Osteocyte (in vitro differentiated cells): ENCODE data around the gene KRT80. TPM values are rescaled to one million over a fixed set of nuclear protein-coding genes. Genes with fewer than 3 reads are reported as not detected.

ENCODE experiments used
- DNase-seq: peaks from one replicate; pipeline ENCODE4 v3.0.0; 2021; ENCODE audit warnings: mixed read lengths; ENCODE audit not compliant: unreplicated experiment; ENCODE audit errors: extremely low spot score
- H3K27ac Mint-ChIP-seq: one replicate; pipeline ENCODE4 v1.8.0; 2021; ENCODE audit warnings: mild to moderate bottlenecking, mixed read lengths; ENCODE audit not compliant: unreplicated experiment
- H3K27me3 Mint-ChIP-seq: one replicate; pipeline ENCODE4 v1.8.0; 2021; ENCODE audit warnings: mixed read lengths; ENCODE audit not compliant: unreplicated experiment
- H3K36me3 Mint-ChIP-seq: one replicate; pipeline ENCODE4 v1.8.0; 2021; ENCODE audit warnings: mixed read lengths; ENCODE audit not compliant: unreplicated experiment
- H3K4me1 Mint-ChIP-seq: one replicate; pipeline ENCODE4 v1.8.0; 2021; ENCODE audit warnings: mixed read lengths; ENCODE audit not compliant: unreplicated experiment
- H3K4me3 Mint-ChIP-seq: one replicate; pipeline ENCODE4 v1.8.0; 2021; ENCODE audit warnings: mild to moderate bottlenecking, moderate library complexity, mixed read lengths; ENCODE audit not compliant: unreplicated experiment
- H3K9me3 Mint-ChIP-seq: one replicate; pipeline ENCODE4 v1.8.0; 2021; ENCODE audit warnings: mixed read lengths; ENCODE audit not compliant: unreplicated experiment
- total RNA-seq: library from RNA; stranded (reverse); gene quantifications from 2 replicates; pipeline ENCODE4 v1.2.1, GENCODE V29; 2021
- TF ChIP-seq, protein P1 (sequence below): fragments of 200-600 bp; sonication (generic); IDR thresholded peaks from 2 replicates; pipeline ENCODE4 v1.5.0; 2021; ENCODE audit warnings: antibody characterized with exemption, mild to moderate bottlenecking, moderate library complexity

The KRT80 gene
- total RNA-seq, 1 donor from 2014 or later = 9.9 TPM

DNA sequence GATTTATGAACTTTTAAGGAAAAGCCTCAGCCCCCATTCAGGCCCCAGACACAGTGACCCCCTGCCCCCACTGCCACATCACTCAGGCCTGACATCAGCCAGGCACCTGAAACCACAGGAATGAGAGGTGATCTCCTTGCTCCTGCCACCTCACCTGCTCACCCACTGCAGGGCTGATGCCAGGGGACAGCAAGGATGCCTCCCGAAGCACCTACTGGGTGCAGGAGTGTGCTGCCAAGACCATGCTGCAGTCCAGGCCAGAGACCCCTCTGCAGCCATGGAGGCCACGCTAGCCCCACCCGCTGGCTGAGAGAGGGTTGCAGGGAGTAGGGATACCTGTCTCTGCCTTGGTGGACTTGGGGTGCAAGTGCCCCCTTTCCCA lies 22.6 kb upstream of the KRT80 start:
- no peak overlapping the region for H3K27ac Mint-ChIP-seq

DNA sequence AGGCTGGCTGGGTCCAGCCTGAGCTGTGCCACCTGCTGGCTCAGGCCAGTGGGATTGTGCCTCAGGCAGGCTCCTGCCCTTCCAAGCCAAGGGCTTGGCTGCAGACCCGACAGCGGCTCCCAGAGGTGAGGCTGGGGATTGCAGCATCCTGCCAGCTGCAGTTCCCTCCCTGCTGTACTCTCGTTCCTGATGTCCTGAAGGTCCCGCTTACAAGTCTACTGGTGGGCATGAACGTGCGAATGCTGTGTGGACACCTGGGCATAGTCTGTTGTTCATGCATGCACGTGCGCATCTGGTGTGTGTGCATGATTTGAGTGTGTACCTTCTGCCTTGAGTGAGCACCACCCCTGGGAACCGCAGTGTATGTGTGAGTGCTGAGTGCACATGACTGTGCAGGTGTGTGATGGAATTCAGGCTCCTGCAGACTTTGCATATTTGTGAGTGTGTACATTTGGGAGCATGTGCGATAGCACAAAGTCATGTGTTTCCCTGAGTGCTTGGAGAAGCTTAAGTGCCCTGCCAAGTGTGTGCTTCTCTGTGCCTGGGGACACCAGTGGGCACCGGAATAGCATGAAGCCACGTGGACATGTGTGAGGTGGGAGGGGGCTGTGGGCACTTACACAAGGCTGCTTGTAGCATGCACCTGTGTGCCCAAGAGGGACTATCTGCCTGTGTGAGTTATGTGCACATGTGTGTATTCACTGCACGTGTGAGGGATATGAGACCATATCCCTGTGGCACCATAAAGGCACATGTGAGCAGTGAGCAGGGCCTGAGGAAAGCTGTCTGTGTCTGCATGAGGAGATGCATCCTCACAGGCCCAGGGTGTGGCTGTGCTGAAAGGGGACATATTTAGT lies 22.0 kb upstream of the KRT80 start:
- H3K27me3 Mint-ChIP-seq = no peaks in the 10 kb centered on the region
- TF ChIP-seq, protein P1, sequence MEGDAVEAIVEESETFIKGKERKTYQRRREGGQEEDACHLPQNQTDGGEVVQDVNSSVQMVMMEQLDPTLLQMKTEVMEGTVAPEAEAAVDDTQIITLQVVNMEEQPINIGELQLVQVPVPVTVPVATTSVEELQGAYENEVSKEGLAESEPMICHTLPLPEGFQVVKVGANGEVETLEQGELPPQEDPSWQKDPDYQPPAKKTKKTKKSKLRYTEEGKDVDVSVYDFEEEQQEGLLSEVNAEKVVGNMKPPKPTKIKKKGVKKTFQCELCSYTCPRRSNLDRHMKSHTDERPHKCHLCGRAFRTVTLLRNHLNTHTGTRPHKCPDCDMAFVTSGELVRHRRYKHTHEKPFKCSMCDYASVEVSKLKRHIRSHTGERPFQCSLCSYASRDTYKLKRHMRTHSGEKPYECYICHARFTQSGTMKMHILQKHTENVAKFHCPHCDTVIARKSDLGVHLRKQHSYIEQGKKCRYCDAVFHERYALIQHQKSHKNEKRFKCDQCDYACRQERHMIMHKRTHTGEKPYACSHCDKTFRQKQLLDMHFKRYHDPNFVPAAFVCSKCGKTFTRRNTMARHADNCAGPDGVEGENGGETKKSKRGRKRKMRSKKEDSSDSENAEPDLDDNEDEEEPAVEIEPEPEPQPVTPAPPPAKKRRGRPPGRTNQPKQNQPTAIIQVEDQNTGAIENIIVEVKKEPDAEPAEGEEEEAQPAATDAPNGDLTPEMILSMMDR = peak; percentile 92
- H3K4me1 Mint-ChIP-seq = peaks cover 44% of the 10 kb centered on the region
- H3K4me3 Mint-ChIP-seq = no peak overlapping the region
- H3K36me3 Mint-ChIP-seq = no peaks in the 10 kb centered on the region
- no peak overlapping the region for H3K27ac Mint-ChIP-seq
- DNase-seq = peak; percentile 94
- H3K9me3 Mint-ChIP-seq = no peaks in the 10 kb centered on the region

More for the DNA sequence above, 22.6 kb upstream of the KRT80 start:
- H3K4me1 Mint-ChIP-seq = peaks cover 44% of the 10 kb centered on the region
- no peaks in the 10 kb centered on the region for H3K36me3 Mint-ChIP-seq
- no peak for DNase-seq
- no peak overlapping the region for H3K4me3 Mint-ChIP-seq
- H3K27me3 Mint-ChIP-seq = no peaks in the 10 kb centered on the region
- TF ChIP-seq, protein P1 = no peak
- no peaks in the 10 kb centered on the region for H3K9me3 Mint-ChIP-seq

DNA sequence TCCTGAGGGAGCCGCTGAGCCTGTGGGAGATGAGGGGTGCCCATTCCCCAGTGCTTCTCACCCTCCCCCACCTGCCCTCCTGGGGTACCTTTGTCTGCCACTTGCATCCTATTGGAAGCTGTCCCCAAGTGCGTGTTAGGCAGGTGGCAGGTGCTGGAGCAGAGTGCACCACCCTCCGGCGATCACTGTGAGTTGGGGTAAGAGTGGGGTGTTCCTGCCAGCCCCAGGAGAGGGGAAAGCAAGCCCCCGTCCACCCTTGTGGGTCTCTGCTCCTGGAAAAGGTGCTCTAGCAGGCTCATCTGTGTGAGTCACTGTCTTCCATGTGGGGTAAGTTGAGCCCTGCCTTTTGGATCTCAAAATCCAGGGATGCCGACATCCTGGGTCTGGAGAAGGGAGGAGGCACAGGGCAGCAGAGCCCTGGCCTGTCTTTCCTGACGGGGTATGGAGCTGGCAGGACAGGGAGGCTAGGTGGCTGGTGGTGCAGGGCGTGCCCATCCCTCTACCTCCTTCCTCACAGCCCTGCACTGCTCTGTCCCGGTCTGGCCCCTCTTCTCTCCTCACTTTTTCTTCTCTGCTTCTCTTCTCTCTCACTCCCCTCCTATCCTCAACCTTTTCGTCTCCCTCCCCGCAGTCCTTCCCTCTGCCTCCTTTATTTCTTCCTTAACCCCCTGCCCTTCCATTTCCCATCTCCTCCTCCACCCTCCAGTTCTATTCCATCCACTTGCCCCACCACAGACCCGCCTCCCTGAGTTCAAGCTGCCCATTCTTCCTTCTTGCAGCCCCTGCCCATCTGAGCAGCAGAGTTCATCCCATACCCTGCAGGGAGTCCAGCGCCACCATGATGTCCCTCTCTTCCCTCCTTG lies 21.1 kb upstream of the KRT80 start:
- DNase-seq = no peak
- H3K27me3 Mint-ChIP-seq = no peaks in the 10 kb centered on the region

DNA sequence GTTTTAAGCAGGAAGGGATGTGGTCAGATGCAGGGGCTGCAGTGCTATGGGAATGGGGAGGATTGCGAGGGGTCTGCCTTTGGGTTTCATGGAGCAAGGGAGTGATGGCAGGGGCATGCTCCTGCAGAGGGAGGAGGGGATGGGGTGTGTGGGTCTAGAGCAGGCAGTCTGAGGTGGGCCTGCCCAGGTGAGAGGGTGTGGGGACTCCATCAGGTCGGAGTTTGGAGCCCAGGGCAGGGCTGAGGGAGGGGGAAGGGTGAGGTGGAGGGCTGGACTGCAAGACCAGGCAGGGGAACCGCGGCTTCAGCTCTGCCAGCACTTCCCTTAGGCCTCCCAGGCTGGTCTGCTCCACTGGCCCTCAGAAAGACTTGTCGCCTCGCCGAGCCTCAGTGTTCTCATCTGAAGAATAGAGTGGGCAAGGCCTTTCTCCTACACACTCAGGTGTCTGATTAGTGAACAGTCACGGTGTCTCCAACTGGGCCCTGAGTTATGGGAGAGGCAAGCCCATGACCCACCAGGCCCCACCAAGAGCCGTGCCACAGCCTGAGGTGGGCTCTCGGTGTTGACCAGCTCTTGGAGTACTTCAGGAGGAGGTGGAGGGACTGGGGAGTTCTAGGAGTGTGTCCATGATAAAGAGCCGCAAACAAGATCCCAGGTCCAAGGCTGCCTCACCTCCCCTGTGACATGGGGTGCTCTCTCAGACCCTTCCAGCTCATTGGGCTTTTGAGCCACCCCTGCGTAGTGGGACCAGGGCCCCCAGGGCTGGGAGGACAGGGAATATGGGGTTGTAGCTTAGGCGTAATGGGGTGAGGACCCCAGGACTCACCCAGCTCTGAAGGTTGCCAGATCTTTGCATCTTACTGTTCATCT lies 20.1 kb upstream of the KRT80 start:
- Mint-ChIP-seq H3K4me3 (no peak overlapping the region), H3K27ac (no peak overlapping the region), H3K4me1 (peaks cover 50% of the 10 kb centered on the region), H3K9me3 (no peaks in the 10 kb centered on the region), H3K27me3 (no peaks in the 10 kb centered on the region), H3K36me3 (no peaks in the 10 kb centered on the region)
- DNase-seq = no peak
- TF ChIP-seq, protein P1 = no peak

More for the DNA sequence above, 21.1 kb upstream of the KRT80 start:
- TF ChIP-seq, protein P1 = no peak
- Mint-ChIP-seq H3K9me3 (no peaks in the 10 kb centered on the region), H3K27ac (no peak overlapping the region), H3K36me3 (no peaks in the 10 kb centered on the region), H3K4me3 (no peak overlapping the region), H3K4me1 (peaks cover 47% of the 10 kb centered on the region)
